ENCODE data around the gene CARMIL1. TPM values are rescaled to one million over a fixed set of nuclear protein-coding genes. Genes with fewer than 3 reads are reported as not detected.

Gene CARMIL1
- total RNA-seq, 1 donor from 2014 or later, result 10.6 TPM

DNA sequence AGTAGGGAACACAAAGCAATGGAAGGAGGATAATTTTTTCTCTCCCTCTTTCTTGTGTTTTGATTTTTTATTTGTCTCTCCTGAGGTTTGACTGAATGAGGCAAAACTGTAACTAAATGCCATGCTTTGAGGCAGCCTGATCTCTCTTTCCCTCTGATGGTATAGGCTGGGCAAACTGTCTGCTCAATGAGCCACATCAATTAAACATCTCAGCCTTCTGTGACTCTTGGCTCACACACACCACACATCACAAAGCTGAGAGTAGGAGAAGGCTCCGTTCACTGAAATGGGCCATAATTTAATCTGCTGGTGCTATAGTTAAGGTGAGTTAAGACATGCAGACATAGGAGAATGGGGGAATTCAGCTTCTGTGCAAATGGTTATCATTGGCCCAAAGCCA lies 344.7 kb downstream of the CARMIL1 start:
- no peak for DNase-seq

DNA sequence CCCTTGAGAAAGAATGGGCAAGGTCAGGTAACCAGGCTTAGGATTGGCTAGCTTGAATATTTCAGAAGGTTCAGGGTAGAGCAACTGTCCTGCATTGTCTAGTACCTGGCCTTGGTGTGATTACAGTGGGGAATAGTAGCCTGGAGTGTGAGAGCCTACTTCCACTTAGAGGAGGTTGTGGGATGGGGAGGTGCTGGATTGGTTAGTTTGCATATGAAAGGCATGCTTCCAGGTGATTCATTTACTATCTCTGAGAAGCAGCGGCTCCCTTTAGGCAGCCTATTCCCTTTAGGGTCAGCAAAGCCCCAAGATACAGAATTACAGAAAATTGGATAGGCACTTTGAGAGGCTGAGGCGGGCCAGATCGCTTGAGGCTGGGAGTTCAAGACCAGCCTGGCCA lies 347.8 kb downstream of the CARMIL1 start:
- DNase-seq, result no peak

DNA sequence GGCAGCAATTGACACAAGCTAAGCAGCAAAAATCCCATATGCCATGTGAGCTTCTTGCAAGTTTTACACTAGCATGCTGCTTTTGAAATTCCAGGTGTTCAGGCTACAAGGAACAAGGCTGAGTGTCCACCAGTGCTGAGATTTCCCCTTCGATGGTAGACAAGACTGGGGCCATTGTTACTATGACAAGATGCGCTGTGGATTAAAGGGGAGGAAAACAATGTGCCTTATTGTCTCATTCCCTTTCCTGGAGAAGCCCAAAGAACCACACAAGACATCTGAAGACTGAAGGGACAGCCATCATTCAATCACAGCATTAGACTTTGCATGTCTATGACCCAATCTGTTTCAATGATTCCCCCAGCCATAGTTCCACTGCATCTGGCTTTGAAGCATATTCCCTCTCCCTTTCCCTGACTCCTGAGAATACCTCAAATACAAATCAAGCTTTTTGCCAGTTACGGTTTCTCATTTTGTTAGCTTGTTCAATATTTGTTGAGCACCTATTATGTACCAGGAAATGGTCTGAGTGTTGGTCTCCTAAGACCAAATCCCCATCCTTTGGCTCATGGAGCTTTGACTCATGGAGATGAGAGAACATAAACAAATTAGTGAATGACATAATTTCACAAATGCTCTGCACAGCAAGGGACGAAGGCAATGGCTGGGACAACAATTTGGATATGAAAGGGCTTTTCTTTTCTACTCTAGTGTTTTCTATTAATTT lies 349.5 kb downstream of the CARMIL1 start:
- DNase-seq, result no peak

DNA sequence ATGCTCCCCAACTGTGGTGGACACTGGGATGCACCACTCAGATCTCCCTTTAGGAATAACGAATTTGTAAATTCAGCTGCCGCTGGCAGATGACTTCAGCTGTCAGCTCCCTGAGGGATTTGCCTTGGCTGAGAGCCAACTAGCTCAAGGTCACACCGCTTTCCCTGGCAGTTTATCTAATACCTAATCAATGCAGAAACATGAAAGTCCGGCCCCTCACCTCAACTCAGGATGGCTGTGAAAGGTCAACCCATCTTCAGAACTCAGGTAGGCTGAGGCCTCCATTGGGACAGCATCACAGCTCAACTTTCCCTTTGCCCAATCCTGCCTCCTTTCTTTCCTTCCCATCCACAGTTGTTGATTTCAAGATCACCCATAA lies 350.0 kb downstream of the CARMIL1 start:
- no peak for DNase-seq

DNA sequence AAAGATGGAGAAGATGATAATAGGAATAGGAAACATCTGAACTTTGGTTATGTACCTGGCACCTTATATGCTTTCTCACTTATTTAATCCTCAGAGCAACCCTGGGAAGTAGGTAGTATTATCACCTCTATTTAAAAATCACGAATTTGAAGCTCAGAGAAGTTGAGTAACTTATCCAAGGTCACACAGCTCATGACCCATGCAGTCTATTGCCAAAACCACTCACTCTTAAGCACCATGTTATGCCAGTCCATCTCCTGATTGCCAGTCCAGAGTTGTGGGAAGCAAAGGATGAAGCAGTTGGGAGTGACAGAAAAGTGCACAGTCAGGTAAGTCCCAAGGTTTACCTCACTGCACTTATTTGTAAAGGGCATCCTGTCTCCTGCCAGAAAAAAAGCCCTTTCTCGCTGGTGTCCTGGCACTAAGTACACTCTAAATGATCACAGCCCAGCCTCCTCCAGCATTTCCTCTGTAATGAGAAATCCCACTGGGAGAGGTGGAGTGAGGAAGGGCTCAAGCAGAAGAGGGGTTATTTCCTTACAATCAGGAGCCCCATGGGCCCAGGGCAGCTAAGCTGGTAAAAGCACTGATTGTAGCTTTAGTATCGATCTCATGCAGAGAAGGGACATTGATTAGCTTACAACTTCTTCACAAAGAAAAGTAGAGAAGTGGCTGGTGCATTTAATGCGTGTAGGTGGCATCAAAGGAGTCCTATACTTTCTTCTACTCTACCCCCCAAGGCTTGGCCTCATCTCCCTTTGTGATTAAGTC lies 351.5 kb downstream of the CARMIL1 start:
- DNase-seq, result no peak

DNA sequence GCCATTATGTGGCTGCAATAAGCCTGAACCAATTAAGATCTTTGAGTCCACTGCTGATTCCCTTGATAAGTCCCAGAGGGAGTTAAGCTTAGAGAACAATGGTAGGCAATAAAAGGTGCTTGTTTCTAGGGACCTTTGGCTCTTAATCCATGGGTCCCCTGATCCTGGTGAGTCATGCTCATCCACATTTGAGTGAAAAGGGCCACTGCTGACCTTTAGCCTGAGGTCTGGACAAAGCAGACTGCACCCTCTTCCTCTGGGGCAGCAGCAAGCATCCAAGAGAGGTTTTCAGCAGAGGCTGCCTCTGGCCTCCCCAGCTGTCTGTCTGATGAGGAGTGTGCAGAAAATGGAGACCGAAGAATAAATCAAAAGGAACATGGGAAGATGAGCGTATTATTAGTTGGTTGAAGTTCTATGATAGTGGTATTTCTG lies 356.7 kb downstream of the CARMIL1 start:
- DNase-seq, result no peak

DNA sequence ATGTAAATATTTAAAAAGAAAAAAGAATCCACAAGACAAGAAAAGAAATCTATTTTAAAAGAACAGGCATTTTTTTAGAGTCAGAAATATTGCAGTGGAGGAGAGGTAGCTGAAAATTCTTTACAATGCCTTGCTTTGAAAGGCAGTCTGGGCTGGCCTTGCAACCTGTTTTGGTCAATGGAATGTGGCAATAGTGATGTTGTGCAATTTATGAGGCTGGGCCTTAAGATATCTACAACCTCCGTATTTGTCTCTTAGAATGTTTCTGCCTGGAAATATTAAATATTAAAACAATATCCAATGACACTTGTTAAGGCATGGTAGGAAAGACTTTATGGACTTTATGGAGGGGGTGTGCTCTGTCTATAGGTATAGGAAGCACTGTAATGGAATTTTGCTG lies 358.0 kb downstream of the CARMIL1 start:
- DNase-seq, result no peak

DNA sequence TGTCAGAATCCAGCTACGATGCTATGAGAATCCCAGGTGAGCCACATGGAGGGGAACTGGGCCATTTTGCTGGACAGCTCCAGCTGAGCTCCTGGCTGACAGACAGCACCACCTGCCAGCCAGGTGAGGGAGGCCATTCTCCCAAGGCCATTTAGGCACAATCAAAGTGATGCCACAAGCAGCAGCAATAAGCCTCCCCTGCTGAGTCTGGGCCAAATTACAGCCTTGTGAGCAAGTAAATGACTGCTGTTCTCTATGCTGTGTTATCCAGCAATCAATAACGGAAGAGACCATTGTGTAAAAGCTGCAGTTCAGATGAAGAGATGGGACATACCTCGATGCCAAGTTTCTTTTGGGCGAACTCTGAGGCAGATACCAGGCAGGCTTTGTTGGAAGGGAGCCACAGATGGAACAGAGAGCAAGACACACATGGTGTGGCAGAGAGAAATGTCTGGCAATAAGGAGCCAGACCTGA lies 358.8 kb downstream of the CARMIL1 start:
- DNase-seq, result no peak

DNA sequence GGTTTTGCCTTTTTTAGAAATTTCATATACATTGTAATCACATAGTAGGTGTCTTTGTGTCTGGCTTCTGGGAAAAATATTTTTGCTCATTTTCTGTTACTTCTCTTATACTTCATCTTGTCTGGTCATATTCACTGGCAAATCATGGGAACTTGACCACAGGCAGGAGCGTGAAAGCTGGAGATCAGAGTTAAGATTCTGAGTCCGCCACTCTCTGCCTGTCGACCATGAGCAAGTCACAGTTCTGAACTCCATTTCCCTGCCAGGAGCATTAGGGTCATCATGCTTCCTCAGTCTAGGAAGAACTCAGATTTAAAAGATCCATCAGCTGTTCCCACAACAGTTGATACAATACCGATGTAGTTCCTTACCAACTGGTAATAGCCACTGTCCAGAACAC lies 360.5 kb downstream of the CARMIL1 start:
- no peak for DNase-seq

DNA sequence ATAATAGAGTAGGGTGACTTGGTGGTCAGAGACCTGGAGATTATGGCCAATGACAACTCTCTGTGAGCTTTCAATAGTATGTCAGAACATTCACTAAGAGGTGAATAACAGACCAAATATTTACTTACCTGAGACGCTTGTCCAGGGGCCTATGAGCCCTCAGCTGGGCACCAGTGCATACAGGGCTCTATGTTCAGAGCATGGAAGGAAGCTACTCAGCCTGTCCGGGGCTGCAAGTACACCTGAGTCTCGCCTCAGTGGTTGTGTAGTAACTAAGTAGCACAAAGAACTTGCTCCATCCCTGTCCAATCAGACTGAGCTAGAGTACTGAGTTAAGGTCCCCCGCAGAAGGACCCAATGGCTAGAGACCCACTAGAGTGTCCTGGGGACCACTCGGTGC lies 361.3 kb downstream of the CARMIL1 start:
- no peak for DNase-seq

DNA sequence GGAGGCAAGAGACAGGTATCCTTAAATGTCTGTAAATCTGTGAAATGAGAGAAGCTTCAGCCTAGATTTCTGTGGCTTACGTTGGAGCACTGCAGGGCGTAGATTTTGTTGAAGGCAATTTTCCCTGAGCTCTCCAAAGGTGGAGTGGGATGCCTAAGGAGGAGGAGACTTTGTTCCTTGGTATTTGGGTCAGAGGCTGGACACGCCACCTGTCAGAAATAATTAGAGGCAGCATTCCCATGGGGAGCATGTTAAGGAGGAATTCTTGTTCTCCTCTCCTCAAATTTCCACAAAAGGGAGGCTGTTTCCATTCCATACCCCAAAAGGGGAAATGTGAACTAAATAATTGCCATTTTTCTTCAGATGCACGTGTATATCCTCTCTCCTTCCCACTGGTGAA lies 361.7 kb downstream of the CARMIL1 start:
- DNase-seq, result no peak

DNA sequence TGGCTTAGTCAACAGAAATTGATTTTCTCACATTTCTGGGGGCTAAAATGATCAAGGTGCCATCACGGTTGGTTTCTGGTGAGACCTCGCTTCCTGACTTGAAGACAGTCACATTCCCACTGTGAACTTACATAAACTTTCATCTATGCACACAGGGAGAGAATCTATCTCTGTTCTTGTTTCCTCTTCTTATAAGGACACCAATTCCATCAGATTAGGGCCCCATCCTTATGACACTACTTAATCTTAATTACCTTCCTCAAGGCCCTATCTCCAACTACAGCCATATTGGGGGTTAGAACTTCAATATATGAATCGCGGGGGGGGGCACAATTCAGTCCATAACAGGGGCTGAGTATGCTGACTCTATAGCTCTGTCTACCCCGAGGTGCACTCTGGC lies 362.2 kb downstream of the CARMIL1 start:
- no peak for DNase-seq

DNA sequence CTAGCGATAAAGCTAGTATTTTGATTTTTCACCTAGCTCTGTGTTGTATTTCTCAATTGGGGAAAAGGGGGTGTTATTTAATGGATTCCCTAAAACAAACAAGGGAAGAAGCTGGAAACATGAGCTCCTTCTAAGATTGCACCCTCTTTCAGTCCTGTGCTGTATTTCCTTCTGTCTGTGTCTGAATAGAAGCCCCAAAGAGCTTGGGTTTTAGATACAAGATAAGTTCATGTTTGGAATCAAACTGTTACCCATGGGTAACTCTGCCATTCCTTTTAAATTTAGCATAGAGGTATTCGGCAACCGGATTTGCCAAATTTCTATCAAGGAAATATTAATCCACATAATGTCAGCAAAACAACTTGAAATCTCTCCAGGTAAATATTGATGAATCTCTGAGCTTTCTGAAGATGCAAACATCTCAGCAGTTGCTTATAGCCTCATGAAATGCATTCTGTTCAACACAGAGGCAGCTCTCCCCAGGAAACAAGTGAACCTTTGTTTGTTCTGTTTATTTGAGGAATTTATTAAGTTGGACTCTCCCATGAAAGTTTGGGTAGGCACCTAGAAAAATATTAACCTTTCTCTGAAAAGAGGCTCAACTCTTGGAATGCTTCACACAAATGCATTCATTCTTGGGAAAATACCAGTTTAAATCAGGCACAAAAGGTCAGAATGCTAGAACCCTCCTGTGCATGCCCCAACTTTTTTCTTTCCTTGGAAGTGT lies 362.9 kb downstream of the CARMIL1 start:
- DNase-seq, result no peak

DNA sequence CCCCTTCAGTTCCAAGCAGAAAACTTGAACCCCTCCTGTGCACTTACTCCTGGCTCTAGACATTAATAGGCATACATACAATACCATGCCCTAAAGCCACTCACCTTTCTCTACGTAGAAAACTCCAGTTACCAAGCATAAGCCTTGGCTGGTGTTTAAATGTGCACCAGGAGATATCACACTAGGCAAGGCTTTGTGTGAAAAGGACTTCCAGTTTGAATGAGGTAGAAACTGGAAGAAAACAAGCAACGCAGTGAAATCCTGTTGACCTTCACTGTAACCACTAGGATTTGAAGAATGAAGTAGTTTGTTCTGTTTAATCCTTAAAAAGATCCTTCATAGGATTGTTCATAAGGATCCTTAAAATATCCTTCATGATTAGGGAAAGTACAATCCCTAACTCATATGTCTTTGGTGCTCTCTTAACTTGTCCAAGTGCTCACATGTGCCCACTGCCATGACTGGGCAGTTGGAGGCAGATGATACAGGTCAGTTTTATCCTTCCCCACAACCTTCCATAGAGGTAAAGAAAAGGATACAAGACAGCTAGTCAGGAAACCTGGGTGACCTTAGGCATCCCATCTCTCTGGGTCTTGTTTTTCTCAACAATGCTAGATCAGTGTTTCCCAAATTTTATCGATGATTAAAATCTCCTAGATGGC lies 363.6 kb downstream of the CARMIL1 start:
- no peak for DNase-seq

DNA sequence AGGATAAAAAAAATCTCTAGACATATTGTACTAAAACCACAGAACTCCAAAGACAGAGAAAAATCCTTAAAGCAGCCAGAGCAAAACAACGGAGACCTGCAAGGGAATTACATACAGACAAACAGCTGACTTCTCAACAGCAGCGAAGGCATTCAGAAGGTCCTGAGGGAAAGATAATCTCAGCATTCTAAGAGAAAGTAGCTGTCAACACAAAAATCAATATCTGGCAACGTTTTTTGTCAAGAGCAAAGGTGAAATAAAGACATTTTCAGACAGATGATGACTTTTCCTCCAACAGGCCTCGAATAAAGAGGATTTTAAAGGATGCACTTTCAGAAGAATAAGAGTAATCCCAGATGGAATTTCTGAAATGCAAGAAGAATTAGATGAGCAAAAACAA lies 366.7 kb downstream of the CARMIL1 start:
- DNase-seq, result no peak

DNA sequence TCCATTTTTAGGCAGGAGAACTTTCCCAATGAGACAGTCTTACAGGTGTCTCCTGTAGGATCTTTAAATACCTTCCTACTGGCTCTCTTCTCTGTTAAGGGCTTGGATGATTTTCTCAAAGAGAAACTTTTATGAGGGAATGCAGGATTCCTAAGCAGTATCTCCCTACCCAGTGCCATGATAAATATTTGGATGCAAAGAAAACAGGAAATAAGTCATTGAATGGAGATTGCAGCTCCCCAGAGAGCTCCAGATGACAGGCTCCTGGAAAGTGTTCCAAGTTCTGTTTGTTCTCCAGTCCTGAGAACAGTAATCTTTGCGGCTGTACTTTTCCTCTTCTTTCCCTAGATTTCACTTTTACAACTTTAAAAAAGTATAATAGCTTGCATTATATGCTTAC lies 370.4 kb downstream of the CARMIL1 start:
- DNase-seq, result no peak

DNA sequence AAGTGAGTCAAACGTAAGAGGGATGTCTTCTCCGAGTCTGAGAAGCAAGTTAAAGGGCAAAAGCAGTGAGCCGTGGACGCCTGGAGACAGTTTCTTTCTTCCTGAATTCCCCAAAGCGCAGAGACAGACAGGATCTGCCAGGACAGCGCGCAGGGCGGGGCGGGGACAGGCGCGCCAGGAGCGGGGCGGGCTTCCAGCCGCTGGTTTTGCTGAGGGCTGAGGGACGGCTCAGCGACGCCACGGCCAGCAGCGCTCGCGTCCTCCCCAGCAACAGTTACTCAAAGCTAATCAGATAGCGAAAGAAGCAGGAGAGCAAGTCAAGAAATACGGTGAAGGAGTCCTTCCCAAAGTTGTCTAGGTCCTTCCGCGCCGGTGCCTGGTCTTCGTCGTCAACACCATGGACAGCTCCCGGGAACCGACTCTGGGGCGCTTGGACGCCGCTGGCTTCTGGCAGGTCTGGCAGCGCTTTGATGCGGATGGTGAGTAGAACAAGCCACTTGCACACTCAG lies 372.9 kb downstream of the CARMIL1 start, which contains the start of gene SCGN:
TSS of gene SCGN (plus strand) at position 209 of the 509 bp plus-strand sequence. CDS start at position 398, 189 bp downstream.
- DNase-seq, result peak; percentile 68

DNA sequence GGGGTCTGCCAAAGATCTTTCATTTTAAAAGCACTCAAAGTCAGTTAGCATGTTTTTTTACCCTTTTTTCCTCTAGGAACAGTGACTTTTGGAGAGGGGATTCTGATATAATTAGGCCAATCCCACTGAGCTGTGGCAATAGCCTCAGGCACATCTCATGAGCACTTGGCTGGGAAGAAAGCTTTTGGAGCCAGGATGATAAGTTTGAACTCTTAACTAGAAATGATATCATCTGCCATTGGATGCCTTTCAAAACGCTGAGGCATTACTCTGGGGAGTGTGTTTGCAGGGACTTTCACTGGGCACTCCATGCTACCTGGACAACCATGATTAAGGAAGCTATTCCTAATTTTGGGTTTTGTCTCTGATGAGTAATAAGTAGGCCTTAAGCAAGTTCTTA lies 376.5 kb downstream of the CARMIL1 start:
- DNase-seq, result no peak

DNA sequence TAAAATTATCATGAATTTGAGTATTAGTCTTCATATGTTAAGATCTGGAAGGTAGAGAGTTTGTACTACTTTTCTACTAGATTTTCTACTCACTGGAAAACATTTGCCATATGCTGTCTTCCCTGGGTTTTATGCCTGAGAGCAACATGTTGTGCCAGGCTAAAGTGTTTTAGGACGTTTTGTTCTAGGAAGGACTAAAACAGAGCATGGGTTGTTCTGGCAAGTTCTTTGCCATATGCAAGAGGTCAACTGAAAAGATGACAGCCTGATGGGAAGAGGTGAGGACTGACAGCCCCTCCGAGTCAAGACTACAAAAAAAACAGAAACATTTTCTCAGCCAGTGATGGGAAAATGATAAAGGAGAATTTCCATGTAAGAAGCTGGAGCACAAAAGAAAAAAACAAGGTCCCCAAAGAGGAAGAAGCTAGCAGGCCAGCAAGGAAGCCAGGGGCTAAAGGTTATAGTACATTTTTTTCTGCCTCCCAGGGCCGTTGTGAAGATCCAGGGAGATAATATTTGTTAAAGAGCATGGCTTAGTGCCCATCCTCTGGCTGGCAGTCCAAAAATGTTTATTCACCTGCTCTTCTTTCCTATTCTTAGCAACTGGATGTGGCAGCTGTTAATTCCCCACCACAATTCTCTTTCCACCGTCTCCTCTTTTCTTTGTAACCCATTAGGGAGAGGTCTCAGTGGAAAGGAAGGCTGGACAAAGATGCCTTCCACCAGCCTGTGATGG lies 380.6 kb downstream of the CARMIL1 start:
- no peak for DNase-seq

DNA sequence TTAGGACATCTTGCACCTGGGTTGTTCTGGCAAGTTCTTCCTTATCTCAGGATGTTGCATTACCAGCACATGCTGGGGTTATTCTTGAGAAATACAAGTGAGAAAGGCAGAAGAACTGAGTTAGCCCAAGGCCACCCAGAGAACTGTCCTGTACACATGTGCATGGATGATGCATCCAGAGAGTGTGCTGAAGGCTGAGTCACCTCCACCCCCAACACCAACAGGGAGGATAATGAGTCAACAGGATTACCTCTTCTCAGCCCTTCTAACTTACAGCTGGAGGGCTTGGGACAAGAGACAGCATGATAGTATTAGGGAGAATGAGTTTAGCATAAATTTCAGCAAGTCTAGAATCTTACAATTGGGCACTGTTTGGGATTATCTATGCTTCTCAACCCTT lies 381.3 kb downstream of the CARMIL1 start:
- no peak for DNase-seq

DNA sequence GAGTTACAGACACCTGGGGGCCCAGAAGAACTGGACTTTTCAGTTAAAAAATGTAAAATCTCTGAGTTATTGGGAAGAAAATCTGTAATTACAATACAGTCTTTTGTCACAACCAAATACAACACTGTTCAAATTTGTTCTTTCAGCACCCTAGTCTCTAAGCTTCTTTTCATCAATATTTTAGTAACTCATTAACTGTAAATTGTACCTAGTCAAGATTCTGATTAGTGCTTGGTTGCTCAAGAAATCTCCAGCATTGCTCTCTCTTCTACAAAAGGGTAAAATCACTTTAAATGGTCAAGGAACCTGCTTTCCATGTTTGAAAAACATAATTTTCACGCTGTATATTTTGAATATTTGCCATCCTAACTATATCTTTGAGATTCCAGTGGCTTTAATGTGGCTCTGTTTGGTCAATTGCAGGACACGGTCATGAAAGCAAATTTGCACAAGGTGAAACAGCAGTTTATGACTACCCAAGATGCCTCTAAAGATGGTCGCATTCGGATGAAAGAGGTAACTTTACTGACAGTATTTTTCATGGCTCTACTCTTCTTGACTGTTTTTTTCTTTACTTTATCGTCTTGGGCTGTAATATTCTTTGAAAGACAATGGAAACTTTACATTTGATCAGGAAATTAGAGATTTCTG lies 382.1 kb downstream of the CARMIL1 start:
- no peak for DNase-seq

Measured in dermis blood vessel endothelial cell (primary cell).